GM19455 (cell line): ENCODE results near the gene SEMA6B.
"Not testable (repeated sequence)": the region's sequence is repeated elsewhere in the genome, so short reads cannot be mapped to it uniquely, and the experiment has no call there.

Experiments used
- ATAC-seq: cut with Tn5 transposase; IDR thresholded peaks from one replicate; pipeline ENCODE4 v1.9.1; 2021; ENCODE audit not compliant: unreplicated experiment

The SEMA6B gene

GRCh38 chr19:4559569-4559968 is at the start of gene SEMA6B:
SEMA6B (minus strand) TSS chr19:4559684; CDS start chr19:4558457, 1,227 bp downstream.
- ATAC-seq: no peak

DNA sequence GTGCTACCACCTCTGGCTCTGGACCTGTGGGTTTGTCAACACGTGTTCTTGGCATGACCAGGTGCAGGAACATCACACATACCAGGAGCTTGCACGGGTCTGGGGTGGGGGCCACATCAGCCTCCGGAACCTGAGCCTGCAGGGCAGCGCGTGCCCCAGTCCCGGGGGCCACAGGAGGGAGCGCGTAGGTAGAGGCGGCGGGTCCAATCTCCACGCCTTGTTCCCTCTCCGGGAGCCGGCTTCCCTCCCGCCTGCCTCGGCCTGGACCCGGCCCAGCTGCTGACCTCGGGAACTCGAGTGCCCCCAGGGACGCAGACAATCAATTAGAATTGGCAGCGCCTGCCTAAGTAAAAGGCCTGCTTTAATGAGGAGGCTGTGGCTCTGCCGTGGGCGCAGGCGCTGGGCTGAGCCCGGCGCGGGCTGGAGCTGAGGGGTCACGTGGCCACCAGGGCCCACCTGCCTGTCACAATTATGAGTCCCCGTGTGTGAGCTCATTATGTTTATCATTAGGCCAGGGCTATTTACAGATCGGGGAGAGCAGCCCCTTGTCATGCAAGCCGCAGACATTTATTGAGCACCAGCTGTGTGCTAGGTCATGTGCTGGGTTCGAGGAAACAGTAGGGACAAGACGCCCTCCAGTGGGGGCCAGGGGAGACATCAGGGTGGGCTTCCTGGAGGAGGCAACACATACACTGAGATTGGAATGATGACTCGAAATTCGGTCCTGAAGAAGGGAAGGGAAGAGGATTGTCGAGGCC is 47.6 kb upstream of the SEMA6B start:
- ATAC-seq: no peak

DNA sequence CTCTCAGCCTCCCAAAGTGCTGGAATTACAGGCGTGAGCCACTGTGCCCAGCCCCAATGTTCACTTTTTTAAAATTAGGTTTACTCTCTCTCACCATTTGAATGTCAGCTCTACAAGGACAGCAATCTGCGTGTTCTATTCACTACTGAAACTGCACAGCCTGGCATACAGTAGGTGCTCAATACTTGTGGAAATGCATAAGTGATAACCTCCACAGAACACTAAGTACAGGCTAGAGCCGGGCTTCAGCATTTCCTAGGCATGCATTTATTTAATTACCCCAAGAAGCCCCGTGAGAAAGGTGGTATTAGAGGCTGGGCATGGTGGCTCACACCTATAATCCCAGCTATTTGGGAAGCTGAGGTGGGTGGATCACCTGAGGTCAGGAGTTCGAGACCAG is 46.7 kb upstream of the SEMA6B start:
- no peak for ATAC-seq

- ATAC-seq: no peak
Observed at GRCh38 chr19:4604912-4605311, 45.4 kb upstream of the SEMA6B start.

- ATAC-seq: no peak
Observed at GRCh38 chr19:4602915-4603314, 43.4 kb upstream of the SEMA6B start.

GRCh38 chr19:4602173-4602788 is 42.8 kb upstream of the SEMA6B start:
- ATAC-seq: no peak

DNA sequence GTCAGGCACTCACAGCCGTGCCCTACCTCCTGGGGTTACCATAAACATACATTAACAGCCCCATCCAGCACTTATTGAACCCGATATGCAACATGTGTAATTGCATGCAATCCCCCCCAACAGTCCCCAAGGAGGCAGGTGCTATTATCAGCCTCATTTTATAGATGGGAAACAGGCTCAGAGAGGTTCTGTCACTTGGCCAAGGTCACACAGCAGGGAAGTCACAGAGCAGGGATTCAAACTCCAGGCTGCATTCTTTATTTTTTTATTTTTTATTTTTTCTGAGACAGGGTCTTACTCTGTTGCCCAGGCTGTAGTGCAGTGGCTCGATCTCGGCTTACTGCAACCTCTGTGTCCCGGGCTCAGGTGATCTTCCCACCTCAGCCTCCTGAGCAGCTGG is 41.4 kb upstream of the SEMA6B start:
- ATAC-seq: no peak

DNA sequence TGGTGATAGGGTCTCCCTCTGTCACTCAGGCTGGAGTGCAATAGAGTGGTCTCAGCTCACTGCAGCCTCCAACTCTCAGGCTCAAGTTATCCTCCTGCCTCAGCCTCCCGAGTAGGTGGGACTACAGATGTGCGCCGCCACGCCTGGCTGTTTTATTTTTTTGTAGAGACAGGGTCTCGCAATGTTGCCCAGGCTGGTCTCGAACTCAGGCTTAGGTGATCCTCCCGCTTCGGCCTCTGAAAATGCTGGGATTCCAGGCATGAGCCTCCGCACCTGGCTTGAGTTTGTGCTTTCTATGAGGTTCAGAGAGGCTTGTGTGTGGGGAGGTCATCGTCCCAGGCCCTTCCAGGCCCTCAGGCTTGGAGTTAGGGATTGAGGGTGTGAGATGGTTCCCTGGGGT is 40.6 kb upstream of the SEMA6B start:
- ATAC-seq: no peak

- no peak for ATAC-seq
Observed at GRCh38 chr19:4598712-4599111, 39.2 kb upstream of the SEMA6B start.

GRCh38 chr19:4597975-4598671 is 38.6 kb upstream of the SEMA6B start:
- no peak for ATAC-seq

- ATAC-seq: no peak
Observed at GRCh38 chr19:4597278-4597974, 37.9 kb upstream of the SEMA6B start.

- no peak for ATAC-seq
Observed at GRCh38 chr19:4596033-4596904, 36.8 kb upstream of the SEMA6B start.

DNA sequence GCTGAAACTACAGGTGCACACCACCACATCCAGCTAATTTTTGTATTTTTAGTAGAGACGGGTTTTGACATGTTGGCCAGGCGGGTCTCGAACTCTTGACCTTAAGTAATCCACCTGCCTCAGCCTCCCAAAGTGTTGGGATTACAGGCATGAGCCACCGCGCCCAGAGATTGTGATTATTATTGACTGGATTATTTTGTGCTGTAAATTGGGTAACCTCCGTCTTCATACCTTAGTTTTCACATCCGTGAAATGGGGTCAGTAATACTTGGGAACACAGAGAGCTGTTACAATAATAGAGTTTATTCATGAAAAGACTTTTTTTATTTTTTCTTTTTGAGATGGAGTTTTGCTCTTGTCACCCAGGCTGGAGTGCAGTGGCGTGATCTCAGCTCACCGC is 35.7 kb upstream of the SEMA6B start:
- not testable (repeated sequence) for ATAC-seq

DNA sequence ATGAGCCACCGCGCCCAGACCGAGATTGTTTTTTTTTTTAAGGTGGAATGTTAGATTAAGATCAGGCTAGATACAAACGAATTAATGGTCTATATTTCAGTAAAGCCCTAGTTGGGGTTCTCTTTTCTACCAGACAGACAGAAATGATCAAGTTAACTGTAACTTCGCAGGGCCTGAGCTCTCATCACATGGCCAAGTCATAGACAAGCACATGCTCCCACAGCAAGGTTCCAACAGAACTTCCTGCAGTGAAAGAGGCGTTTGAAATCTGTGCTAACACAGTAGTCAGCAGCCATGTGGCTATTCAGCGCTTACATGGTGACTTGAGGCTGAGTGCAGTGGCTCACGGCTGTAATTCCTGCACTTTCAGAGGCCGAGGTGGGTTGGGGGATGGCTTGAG is 34.7 kb upstream of the SEMA6B start:
- ATAC-seq: no peak

- no peak for ATAC-seq
Observed at GRCh38 chr19:4593409-4593851, 33.9 kb upstream of the SEMA6B start.

- ATAC-seq: no peak
Observed at GRCh38 chr19:4592445-4592844, 33.0 kb upstream of the SEMA6B start.

- no peak for ATAC-seq
Observed at GRCh38 chr19:4591320-4591719, 31.8 kb upstream of the SEMA6B start.

- ATAC-seq: no peak
Observed at GRCh38 chr19:4590559-4590958, 31.1 kb upstream of the SEMA6B start.

- ATAC-seq: no peak
Observed at GRCh38 chr19:4589579-4590410, 30.3 kb upstream of the SEMA6B start.
